Karpas-422 (cell line): ENCODE data around the gene RAPGEF5. TPM values are rescaled to one million over a fixed set of nuclear protein-coding genes. Genes with fewer than 3 reads are reported as not detected.

ENCODE experiments used
- DNase-seq: peaks from one replicate; pipeline ENCODE4 v3.0.0-alpha.2; 2015
- H2AFZ ChIP-seq: fragments of 200-600 bp; sonication (generic); 2 replicates; pipeline ENCODE4 v1.6.1; 2014; ENCODE audit warnings: antibody characterized with exemption, low read length, mixed read lengths
- H3K27ac ChIP-seq: fragments of 200-600 bp; sonication (generic); 2 replicates; pipeline ENCODE4 v1.5.1; 2014; ENCODE audit warnings: mild to moderate bottlenecking, low read length, moderate library complexity
- H3K27me3 ChIP-seq: fragments of 200-600 bp; sonication (generic); 2 replicates; pipeline ENCODE4 v1.6.1; 2014; ENCODE audit warnings: low read length, mixed read lengths
- H3K36me3 ChIP-seq: fragments of 200-600 bp; sonication (generic); 2 replicates; pipeline ENCODE4 v1.6.1; 2014; ENCODE audit warnings: low read length, mixed read lengths; ENCODE audit not compliant: insufficient read depth
- H3K4me1 ChIP-seq: fragments of 200-600 bp; sonication (generic); 2 replicates; pipeline ENCODE4 v1.6.1; 2014; ENCODE audit warnings: mild to moderate bottlenecking, low read length, mixed read lengths
- H3K4me2 ChIP-seq: fragments of 200-600 bp; sonication (generic); 2 replicates; pipeline ENCODE4 v1.6.1; 2014; ENCODE audit warnings: low read length, low read depth, mild to moderate bottlenecking; ENCODE audit not compliant: poor library complexity, severe bottlenecking
- H3K4me3 ChIP-seq: fragments of 200-600 bp; sonication (generic); 2 replicates; pipeline ENCODE4 v1.5.1; 2014; ENCODE audit warnings: mild to moderate bottlenecking, antibody characterized with exemption, low read length, mixed read lengths
- H3K79me2 ChIP-seq: fragments of 200-600 bp; sonication (generic); 2 replicates; pipeline ENCODE4 v1.6.1; 2014; ENCODE audit warnings: mild to moderate bottlenecking, low read length, mixed read lengths
- H3K9ac ChIP-seq: fragments of 200-600 bp; sonication (generic); 2 replicates; pipeline ENCODE4 v1.6.0; 2014; ENCODE audit warnings: low read length
- H3K9me2 ChIP-seq: fragments of 200-600 bp; sonication (generic), shearing (Covaris generic); replicated peaks from 2 replicates; pipeline ENCODE4 v1.6.0; 2014; ENCODE audit warnings: mild to moderate bottlenecking, low read length, moderate library complexity; ENCODE audit not compliant: insufficient read depth
- H3K9me3 ChIP-seq: fragments of 300-700, 200-600 bp; sonication (generic); 2 replicates; pipeline ENCODE4 v1.6.1; 2014; ENCODE audit warnings: low read length, mixed read lengths
- H4K20me1 ChIP-seq: fragments of 200-600 bp; sonication (generic); 2 replicates; pipeline ENCODE4 v1.6.1; 2014; ENCODE audit warnings: mild to moderate bottlenecking, antibody characterized with exemption, low read length, low read depth; ENCODE audit not compliant: insufficient read depth
- total RNA-seq: library from RNA; depleted of rRNA; stranded (reverse); fragments of >200 nt; shearing (Covaris generic); gene quantifications from 2 replicates; pipeline ENCODE4 v1.2.3, GENCODE V29; 2014; ENCODE audit warnings: low replicate concordance

Gene RAPGEF5
- total RNA-seq, 1 experiment from 2014 or later: 81.6 TPM

DNA sequence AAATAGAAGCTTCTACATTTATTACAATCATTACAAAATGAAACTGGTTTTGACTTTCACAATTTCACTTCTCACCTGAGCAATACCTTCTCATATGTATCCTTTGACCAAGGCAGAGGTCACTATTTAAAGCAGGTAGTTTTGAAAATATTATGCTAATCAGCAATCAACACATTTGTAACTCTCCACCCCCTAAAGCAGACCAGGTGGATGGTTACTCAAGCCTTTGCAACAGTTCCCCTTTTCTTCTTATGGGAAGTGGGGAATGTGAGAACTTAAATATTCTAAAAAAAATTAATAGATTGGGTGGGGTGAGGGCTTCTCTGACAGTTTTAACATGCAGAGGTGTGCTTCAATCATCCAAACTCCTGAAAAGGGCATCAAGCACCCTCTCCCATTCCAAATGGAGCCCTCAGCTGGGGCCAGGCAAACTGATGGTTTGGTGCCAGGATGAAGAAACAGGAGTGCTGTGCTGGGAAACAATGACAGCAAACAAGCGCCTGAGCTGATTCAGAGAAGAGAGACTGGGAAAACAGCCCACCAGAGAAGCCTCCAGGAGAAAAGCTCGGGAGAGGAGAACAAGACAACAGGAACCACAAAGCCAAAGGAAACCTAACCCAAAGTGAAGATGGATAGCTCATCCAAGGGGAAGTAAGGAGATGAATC is 17.1 kb downstream of the RAPGEF5 start:
- peaks cover 18% of the 10 kb centered on the region for H3K36me3 ChIP-seq
- H3K4me1 ChIP-seq: peaks cover 61% of the 10 kb centered on the region

DNA sequence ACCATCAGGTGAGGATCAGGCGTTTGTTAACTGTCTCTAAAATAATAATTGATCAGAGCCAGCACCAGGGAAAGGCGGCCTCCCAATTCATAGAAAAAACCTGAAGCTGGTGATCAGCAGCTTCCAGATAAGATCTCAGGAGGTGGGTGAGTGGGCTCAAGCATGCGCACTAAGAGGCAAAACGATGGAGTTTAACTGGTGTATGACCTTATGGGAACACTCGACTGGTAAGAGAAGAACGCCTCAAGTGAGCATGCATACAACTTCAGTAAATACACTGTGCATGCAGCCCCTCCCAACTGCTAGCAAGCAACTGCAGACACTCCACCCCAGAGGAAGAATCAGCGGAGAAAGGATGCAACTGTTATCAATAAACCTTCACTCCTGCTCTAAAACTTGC is 18.1 kb downstream of the RAPGEF5 start:
- Histone ChIP-seq H4K20me1 (peaks cover 14% of the 10 kb centered on the region; the same call in 1 of the 2 replicates), H3K36me3 (peaks cover 9% of the 10 kb centered on the region), H3K9me2 (no peaks in the 10 kb centered on the region), H3K79me2 (peaks cover 100% of the 10 kb centered on the region), H3K4me3 (no peak overlapping the region), H3K9me3 (no peaks in the 10 kb centered on the region), H3K4me2 (no peak overlapping the region), H3K9ac (no peak overlapping the region), H3K27me3 (no peaks in the 10 kb centered on the region), H3K4me1 (peaks cover 71% of the 10 kb centered on the region), H2AFZ (no peak overlapping the region), H3K27ac (no peak overlapping the region)
- DNase-seq: no peak

More for the DNA sequence above, 17.1 kb downstream of the RAPGEF5 start:
- peak overlapping the region; percentile 74 for H3K27ac ChIP-seq
- H3K4me3 ChIP-seq: no peak overlapping the region
- no peaks in the 10 kb centered on the region for H3K9me2 ChIP-seq
- H3K4me2 ChIP-seq: peak overlapping the region; percentile 18
- DNase-seq: no peak
- 0 out of 2 replicates have a peak overlapping the region, but pooled peaks have one; percentile 3 for H3K9ac ChIP-seq
- peaks cover 7% of the 10 kb centered on the region; the same call in 1 of the 2 replicates for H4K20me1 ChIP-seq
- peaks cover 100% of the 10 kb centered on the region for H3K79me2 ChIP-seq
- H3K27me3 ChIP-seq: no peaks in the 10 kb centered on the region
- no peaks in the 10 kb centered on the region for H3K9me3 ChIP-seq
- no peak overlapping the region for H2AFZ ChIP-seq

DNA sequence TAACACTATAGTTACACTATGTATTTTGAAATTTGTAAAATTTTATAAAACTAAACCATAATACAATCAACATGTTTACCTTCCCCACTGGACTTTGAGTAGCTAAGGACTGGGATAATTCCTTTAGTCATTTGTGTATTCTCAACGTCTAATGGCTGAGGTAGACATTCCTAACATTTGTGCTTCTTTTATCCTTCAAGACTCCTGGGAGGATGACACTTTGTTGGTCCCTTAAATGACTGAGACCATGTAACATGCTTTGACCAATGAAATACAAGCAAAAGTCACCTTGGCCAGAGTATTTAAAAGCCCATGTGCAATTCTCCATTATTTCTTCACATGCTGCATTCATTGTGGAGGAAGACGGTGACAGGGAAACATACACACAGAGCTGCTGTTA is 18.5 kb downstream of the RAPGEF5 start:
- Histone ChIP-seq H3K4me1 (peaks cover 76% of the 10 kb centered on the region), H3K9ac (no peak overlapping the region), H3K9me3 (no peaks in the 10 kb centered on the region), H3K27me3 (no peaks in the 10 kb centered on the region), H2AFZ (no peak overlapping the region), H4K20me1 (peaks cover 18% of the 10 kb centered on the region; the same call in 1 of the 2 replicates), H3K4me2 (no peak overlapping the region), H3K9me2 (no peaks in the 10 kb centered on the region), H3K4me3 (no peak overlapping the region), H3K36me3 (peaks cover 8% of the 10 kb centered on the region), H3K27ac (peak overlapping the region; percentile 20; the same call in 1 of the 2 replicates), H3K79me2 (peaks cover 100% of the 10 kb centered on the region)
- DNase-seq: no peak

DNA sequence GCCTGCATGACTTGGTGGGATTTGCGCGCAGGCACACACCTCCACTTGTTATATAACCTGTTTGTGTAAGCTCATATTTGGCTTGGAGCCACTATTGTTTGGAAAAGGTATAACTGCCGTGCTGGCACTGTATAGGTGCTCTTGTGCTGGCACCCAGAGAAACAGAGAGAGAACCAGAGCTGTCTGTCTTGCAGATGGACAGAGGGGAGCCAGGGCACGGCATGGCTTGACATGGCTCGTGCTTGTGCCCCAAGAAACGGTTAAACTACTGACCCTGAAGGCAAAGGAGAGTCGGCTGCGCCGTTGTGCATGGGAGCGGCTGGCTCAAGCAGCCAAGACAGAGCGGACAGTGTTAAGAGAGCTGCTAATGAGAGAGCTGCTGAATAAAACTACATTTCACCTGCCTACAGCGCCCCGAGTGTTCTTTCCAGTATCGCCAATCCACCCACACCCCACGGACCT is 23.2 kb downstream of the RAPGEF5 start:
- DNase-seq: no peak
- H3K36me3 ChIP-seq: peaks cover 8% of the 10 kb centered on the region; the same call in 1 of the 2 replicates
- no peaks in the 10 kb centered on the region for H3K9me2 ChIP-seq

DNA sequence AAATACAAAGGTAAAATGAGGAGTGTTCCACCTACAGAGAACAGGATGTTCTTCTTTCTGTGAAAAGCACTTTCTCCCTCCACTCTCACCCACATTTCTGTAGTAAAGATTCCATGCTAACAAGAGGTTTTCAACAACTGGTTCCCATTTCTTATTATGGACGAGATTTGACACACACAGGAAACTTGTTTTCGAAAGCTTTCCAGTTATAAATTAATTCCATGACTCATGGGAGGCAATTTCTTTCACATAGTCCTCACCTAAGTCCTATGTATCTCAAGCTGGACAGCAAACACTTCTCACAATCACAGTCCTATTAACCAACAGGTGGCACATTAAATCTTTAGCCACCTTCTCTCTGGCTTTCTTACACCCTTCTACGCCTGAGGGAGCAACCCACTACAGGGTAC is 24.5 kb downstream of the RAPGEF5 start:
- DNase-seq: no peak
- Histone ChIP-seq H3K4me1 (peaks cover 96% of the 10 kb centered on the region), H3K79me2 (peaks cover 100% of the 10 kb centered on the region), H3K9me3 (no peaks in the 10 kb centered on the region), H3K36me3 (peaks cover 1% of the 10 kb centered on the region; the same call in 1 of the 2 replicates), H3K27me3 (no peaks in the 10 kb centered on the region), H3K4me2 (peak overlapping the region; percentile 7), H3K9me2 (no peaks in the 10 kb centered on the region), H3K27ac (peak overlapping the region; percentile 40; the same call in 1 of the 2 replicates), H2AFZ (no peak overlapping the region), H3K9ac (no peak overlapping the region), H3K4me3 (no peak overlapping the region), H4K20me1 (peaks cover 18% of the 10 kb centered on the region; the same call in 1 of the 2 replicates)

More for the DNA sequence above, 23.2 kb downstream of the RAPGEF5 start:
- H3K9me3 ChIP-seq: no peaks in the 10 kb centered on the region
- H2AFZ ChIP-seq: no peak overlapping the region
- H3K4me3 ChIP-seq: no peak overlapping the region
- no peak overlapping the region for H3K9ac ChIP-seq
- H3K79me2 ChIP-seq: peaks cover 100% of the 10 kb centered on the region
- no peak overlapping the region for H3K4me2 ChIP-seq
- peaks cover 18% of the 10 kb centered on the region; the same call in 1 of the 2 replicates for H4K20me1 ChIP-seq
- peak overlapping the region; percentile 40; the same call in 1 of the 2 replicates for H3K27ac ChIP-seq
- H3K27me3 ChIP-seq: no peaks in the 10 kb centered on the region
- peaks cover 96% of the 10 kb centered on the region for H3K4me1 ChIP-seq

DNA sequence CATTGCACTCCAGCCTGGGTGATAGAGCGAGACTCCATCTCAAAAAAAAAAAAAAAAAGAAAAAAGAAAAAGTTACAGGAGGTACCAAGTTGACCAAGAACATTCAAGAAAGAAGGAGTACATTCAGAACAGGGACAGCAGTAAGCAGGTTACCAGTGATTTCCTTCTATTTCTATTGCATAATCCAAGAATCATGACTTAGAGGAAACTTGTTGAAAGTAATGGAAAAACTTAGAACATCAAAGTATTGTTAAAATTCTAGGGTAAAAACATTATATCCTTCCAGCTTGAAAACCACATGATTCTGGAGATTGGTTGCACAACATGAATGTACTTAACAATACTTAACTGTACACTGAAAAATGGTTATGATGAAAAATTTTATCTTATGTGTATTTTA is 25.2 kb downstream of the RAPGEF5 start:
- H3K36me3 ChIP-seq: no peaks in the 10 kb centered on the region
- DNase-seq: no peak
- no peaks in the 10 kb centered on the region for H3K27me3 ChIP-seq
- no peak overlapping the region for H3K4me2 ChIP-seq
- H3K9me3 ChIP-seq: no peaks in the 10 kb centered on the region
- H3K9ac ChIP-seq: no peak overlapping the region
- H4K20me1 ChIP-seq: peaks cover 15% of the 10 kb centered on the region; the same call in 1 of the 2 replicates
- no peak overlapping the region for H3K4me3 ChIP-seq
- no peak overlapping the region for H2AFZ ChIP-seq
- peaks cover 100% of the 10 kb centered on the region for H3K79me2 ChIP-seq
- H3K9me2 ChIP-seq: no peaks in the 10 kb centered on the region
- H3K4me1 ChIP-seq: peaks cover 96% of the 10 kb centered on the region
- peak overlapping the region; percentile 40; the same call in 1 of the 2 replicates for H3K27ac ChIP-seq

DNA sequence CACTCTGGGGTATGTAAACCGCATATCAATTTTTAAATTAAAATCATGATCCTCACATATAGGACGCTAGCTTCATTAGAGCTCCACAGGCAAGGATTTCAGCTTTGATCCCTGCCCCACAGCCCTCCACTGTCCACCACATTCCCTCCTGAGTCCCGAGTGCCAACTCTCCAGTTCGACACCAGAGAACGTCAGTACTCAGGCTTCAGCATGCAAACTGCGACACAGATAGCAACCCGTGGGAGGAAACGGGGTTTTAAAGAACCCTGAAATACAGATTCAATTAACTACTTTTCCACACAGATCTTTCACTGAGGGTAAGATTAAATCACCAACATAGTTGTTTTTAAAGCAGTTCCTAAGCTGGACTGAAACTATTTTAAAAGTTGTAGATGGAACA is 26.1 kb downstream of the RAPGEF5 start:
- 0 out of 2 replicates have a peak, but pooled peaks cover 11% of the 10 kb centered on the region for H4K20me1 ChIP-seq
- H3K27ac ChIP-seq: no peak overlapping the region
- H3K4me1 ChIP-seq: peaks cover 96% of the 10 kb centered on the region
- no peak overlapping the region for H3K4me2 ChIP-seq
- peaks cover 100% of the 10 kb centered on the region for H3K79me2 ChIP-seq
- no peaks in the 10 kb centered on the region for H3K9me2 ChIP-seq
- H2AFZ ChIP-seq: no peak overlapping the region
- no peak for DNase-seq
- H3K9ac ChIP-seq: no peak overlapping the region
- no peaks in the 10 kb centered on the region for H3K27me3 ChIP-seq
- H3K4me3 ChIP-seq: no peak overlapping the region
- H3K9me3 ChIP-seq: no peaks in the 10 kb centered on the region
- no peaks in the 10 kb centered on the region for H3K36me3 ChIP-seq

DNA sequence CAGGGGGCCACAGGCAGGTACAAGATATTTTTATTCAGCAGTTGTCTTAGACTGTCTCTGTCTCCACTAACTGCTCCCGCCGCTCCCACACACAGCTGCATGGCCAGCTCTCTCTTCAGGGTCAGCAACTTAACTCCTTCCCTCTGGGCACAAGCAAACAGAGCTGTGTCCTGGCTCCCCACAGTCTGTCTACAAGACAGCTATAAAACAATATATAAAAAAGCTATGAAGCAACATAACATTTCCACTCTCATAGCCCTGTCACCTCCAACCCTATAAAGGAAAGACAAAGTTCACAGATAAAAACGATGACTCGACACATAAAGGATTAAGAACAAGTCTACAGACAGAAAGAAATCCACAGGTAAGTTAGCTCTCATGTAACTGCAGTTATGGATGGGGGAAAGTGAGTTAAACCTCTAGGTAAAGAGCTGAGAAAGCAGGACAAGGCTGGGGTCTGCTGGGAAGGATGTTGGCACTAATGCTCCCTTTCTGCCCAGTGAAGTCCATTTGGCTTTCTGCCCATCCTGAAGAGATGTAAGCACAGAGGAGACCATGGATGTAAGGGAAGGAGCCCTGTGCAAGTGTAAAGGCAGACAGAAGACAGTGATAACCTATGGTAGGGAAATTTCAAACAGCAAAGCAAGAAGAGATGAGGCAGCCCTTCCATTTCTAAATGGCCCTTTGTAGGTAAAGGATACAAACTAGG is 27.0 kb downstream of the RAPGEF5 start:
- no peaks in the 10 kb centered on the region for H3K27me3 ChIP-seq
- no peak overlapping the region for H3K9ac ChIP-seq
- H3K4me3 ChIP-seq: no peak overlapping the region
- H4K20me1 ChIP-seq: 0 out of 2 replicates have a peak, but pooled peaks cover 11% of the 10 kb centered on the region
- no peak overlapping the region for H3K4me2 ChIP-seq
- H2AFZ ChIP-seq: no peak overlapping the region
- no peaks in the 10 kb centered on the region for H3K9me2 ChIP-seq
- peaks cover 96% of the 10 kb centered on the region for H3K4me1 ChIP-seq
- no peaks in the 10 kb centered on the region for H3K9me3 ChIP-seq
- H3K79me2 ChIP-seq: peaks cover 100% of the 10 kb centered on the region
- DNase-seq: no peak
- 0 out of 2 replicates have a peak overlapping the region, but pooled peaks have one; percentile 18 for H3K27ac ChIP-seq
- no peaks in the 10 kb centered on the region for H3K36me3 ChIP-seq
